Left lung (tissue), 10 donors: ENCODE data around the gene LIMK2. TPM values are rescaled to one million over a fixed set of nuclear protein-coding genes. Genes with fewer than 3 reads are reported as not detected.

Experiments used
- ATAC-seq: fragments of 200-7000 bp; cut with Tn5 transposase; one replicate; pipeline ENCODE4 v1.9.1; 2020; ENCODE audit warnings: moderate library complexity
- DNase-seq, 4 donors: peaks; one replicate each; pipeline ENCODE4 v3.0.0-alpha.2; 2013 to 2020
- H3K27ac ChIP-seq, 2 donors: fragments of 200-600 bp; sonication (generic) in 1 of 2; one replicate each; pipeline versions ENCODE4 v1.5.0 to v1.8.0; 2020 to 2021
- H3K27me3 ChIP-seq, 2 donors: fragments of 200-600 bp; sonication (generic) in 1 of 2; one replicate each; pipeline versions ENCODE4 v1.5.0 to v1.8.0; 2020 to 2021
- H3K36me3 ChIP-seq, 2 donors: fragments of 200-600 bp; sonication (generic) in 1 of 2; one replicate each; pipeline versions ENCODE4 v1.5.0 to v1.8.0; 2020 to 2021
- H3K4me1 ChIP-seq, 2 donors: fragments of 200-600 bp; one replicate each; pipeline ENCODE4 v1.8.0; 2021
- H3K4me3 ChIP-seq, 2 donors: fragments of 200-600 bp; sonication (generic) in 1 of 2; one replicate each; pipeline versions ENCODE4 v1.5.0 to v1.8.0; 2020 to 2021; ENCODE audit warnings: mild to moderate bottlenecking in 1 of 2
- H3K9me3 ChIP-seq, 2 donors: fragments of 200-600 bp; sonication (generic) in 1 of 2; one replicate each; pipeline versions ENCODE4 v1.5.0 to v1.8.0; 2020 to 2021
- CTCF ChIP-seq, 2 donors: fragments of 200-600 bp; sonication (generic) in 1 of 2; IDR thresholded peaks; one replicate each; pipeline versions ENCODE4 v1.5.0 to v1.8.0; 2021; ENCODE audit warnings: antibody characterized with exemption in 2 of 2
- intact Hi-C, 2 donors: fragments of 100-400 bp; cut with DNase I; formaldehyde crosslinking; loops; one replicate each; pipeline versions ENCODE4 v1.11.2 to v1.14.2; 2022
- polyA plus RNA-seq, 6 donors: library from polyadenylated mRNA; unstranded; fragments of 120-200 nt; gene quantifications; one replicate each; pipeline ENCODE4 v1.2.1, GENCODE V29; 2013; ENCODE audit not compliant: insufficient read length in 6 of 6
- total RNA-seq, 2 donors: library from RNA; stranded (reverse); fragmentation: NEBNext Ultra II Directional; extraction: Animal tissue kit (Norgen Biotek cat#: 25700); gene quantifications; one replicate each; pipeline ENCODE4 v1.2.1, GENCODE V29; 2021
- donor health status: DM: no; HTN: yes; CAD: no.
- donor health status: DM: no; HTN: no; CAD: no.

LIMK2 gene
- total and polyA plus RNA-seq, 8 donors, result 47.4 to 87.6 (median 53.6) TPM

GRCh38 chr22:31295360-31295759 is 83.3 kb downstream of the LIMK2 start:
- peaks cover 0 to 18% of the 10 kb centered on the region in 2 donors for H3K27me3 ChIP-seq
- H3K27ac ChIP-seq, result peak overlapping the region; percentile 41 to 68
- H3K4me1 ChIP-seq, result peaks cover 7 to 64% of the 10 kb centered on the region in 2 donors
- no peaks in the 10 kb centered on the region for H3K9me3 ChIP-seq
- H3K4me3 ChIP-seq, result no peak overlapping the region
- DNase-seq (no peak), ATAC-seq (no peak)
- intact Hi-C loops, result no loop called here
- TF ChIP-seq CTCF (IDR thresholded peaks at IDR 0.05), result no peak
- no peaks in the 10 kb centered on the region for H3K36me3 ChIP-seq

GRCh38 chr22:31295831-31296657 is 83.9 kb downstream of the LIMK2 start:
- Histone ChIP-seq H3K9me3 (no peaks in the 10 kb centered on the region), H3K27me3 (peaks cover 0 to 16% of the 10 kb centered on the region in 2 donors), H3K4me3 (no peak overlapping the region), H3K27ac (peak overlapping the region; percentile 41 to 68), H3K36me3 (no peaks in the 10 kb centered on the region), H3K4me1 (peaks cover 7 to 62% of the 10 kb centered on the region in 2 donors)
- no peak for DNase-seq
- intact Hi-C loops, result no loop called here
- TF ChIP-seq CTCF (IDR thresholded peaks at IDR 0.05), result no peak
- no peak for ATAC-seq

- no peaks in the 10 kb centered on the region for H3K27me3 ChIP-seq
- no peak for TF ChIP-seq CTCF (IDR thresholded peaks at IDR 0.05)
- no peaks in the 10 kb centered on the region for H3K9me3 ChIP-seq
- intact Hi-C loops, result no loop called here
- DNase-seq (no peak), ATAC-seq (no peak)
- H3K27ac ChIP-seq, result no peak overlapping the region
- H3K36me3 ChIP-seq, result no peaks in the 10 kb centered on the region
- peaks cover 4 to 31% of the 10 kb centered on the region in 2 donors for H3K4me1 ChIP-seq
- no peak overlapping the region for H3K4me3 ChIP-seq
These were observed 88.8 kb downstream of the LIMK2 start for GRCh38 chr22:31300896-31301295.

- Histone ChIP-seq H3K36me3 (no peaks in the 10 kb centered on the region), H3K4me3 (no peak overlapping the region), H3K9me3 (no peaks in the 10 kb centered on the region), H3K27me3 (no peaks in the 10 kb centered on the region), H3K27ac (no peak overlapping the region), H3K4me1 (peaks cover 0 to 20% of the 10 kb centered on the region in 2 donors)
- intact Hi-C loops, result no loop called here
- TF ChIP-seq CTCF (IDR thresholded peaks at IDR 0.05), result no peak
- DNase-seq (no peak), ATAC-seq (peak; percentile 58)
These were observed 89.9 kb downstream of the LIMK2 start for GRCh38 chr22:31302006-31302405.

GRCh38 chr22:31302537-31302936 is 90.4 kb downstream of the LIMK2 start:
- no peak for TF ChIP-seq CTCF (IDR thresholded peaks at IDR 0.05)
- Histone ChIP-seq H3K9me3 (no peaks in the 10 kb centered on the region), H3K4me1 (peaks cover 0 to 15% of the 10 kb centered on the region in 2 donors), H3K4me3 (no peak overlapping the region), H3K27ac (no peak overlapping the region), H3K36me3 (no peaks in the 10 kb centered on the region), H3K27me3 (no peaks in the 10 kb centered on the region)
- DNase-seq (no peak), ATAC-seq (no peak)
- intact Hi-C loops, result no loop called here
